Measurements from ENCODE around the gene SH3BGRL2.

Gene SH3BGRL2

DNA sequence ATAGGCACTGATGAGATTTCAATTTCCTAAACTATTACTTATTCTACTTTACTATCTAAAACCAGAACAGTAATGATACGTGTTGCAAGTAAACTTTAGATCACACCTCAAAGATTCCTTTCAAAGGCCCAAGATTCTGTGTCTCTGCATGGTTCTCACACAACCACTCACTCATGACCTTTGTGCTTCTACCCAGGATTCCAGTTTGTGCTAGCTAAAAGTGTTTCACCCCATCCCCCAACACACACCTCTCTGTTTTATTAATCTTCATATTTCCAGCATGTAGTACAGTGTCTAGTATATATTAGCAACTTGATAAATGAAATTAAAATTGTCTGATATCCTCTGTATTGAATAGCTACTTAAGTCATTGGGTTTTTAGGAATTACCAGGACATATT, 8.8 kb upstream of the SH3BGRL2 start:
- Histone ChIP-seq H3K9me3 (ENCODE audit: control insufficient read depth, insufficient read depth, low read depth, low read length) (no peaks in the 10 kb centered on the region), H3K36me3 (ENCODE audit: control insufficient read depth in 2 of 2, insufficient read depth in 1 of 2, low read length in 2 of 2) (no peaks in the 10 kb centered on the region), H3K4me3 (ENCODE audit: low read depth, low read length) (no peak overlapping the region), H3K4me1 (ENCODE audit: control insufficient read depth, insufficient read depth, low read length) (no peaks in the 10 kb centered on the region), H3K27ac (ENCODE audit: extremely low read depth, low read depth, low read length) (no peak overlapping the region)
- POLR2A ChIA-PET = interaction anchor here (1.6 kb wide), 1 partner anchor 9 kb away, joined by 7 read pairs; the partner anchor contains the start of gene SH3BGRL2
- CTCF ChIA-PET = interaction anchor here (0.5 to 1.0 kb wide), 2 partner anchors 131 to 140 kb away, joined by 3 read pairs; no protein-coding TSS in a partner anchor
- TF ChIP-seq OVOL3 (tag by site-specific recombination; IDR thresholded peaks at IDR 0.05) (no peak), ZEB2 (tag by site-specific recombination; IDR thresholded peaks at IDR 0.05) (no peak)
- TF ChIP-seq, protein P1, sequence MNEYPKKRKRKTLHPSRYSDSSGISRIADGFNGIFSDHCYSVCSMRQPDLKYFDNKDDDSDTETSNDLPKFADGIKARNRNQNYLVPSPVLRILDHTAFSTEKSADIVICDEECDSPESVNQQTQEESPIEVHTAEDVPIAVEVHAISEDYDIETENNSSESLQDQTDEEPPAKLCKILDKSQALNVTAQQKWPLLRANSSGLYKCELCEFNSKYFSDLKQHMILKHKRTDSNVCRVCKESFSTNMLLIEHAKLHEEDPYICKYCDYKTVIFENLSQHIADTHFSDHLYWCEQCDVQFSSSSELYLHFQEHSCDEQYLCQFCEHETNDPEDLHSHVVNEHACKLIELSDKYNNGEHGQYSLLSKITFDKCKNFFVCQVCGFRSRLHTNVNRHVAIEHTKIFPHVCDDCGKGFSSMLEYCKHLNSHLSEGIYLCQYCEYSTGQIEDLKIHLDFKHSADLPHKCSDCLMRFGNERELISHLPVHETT (tag by site-specific recombination; IDR thresholded peaks at IDR 0.05) = no peak

DNA sequence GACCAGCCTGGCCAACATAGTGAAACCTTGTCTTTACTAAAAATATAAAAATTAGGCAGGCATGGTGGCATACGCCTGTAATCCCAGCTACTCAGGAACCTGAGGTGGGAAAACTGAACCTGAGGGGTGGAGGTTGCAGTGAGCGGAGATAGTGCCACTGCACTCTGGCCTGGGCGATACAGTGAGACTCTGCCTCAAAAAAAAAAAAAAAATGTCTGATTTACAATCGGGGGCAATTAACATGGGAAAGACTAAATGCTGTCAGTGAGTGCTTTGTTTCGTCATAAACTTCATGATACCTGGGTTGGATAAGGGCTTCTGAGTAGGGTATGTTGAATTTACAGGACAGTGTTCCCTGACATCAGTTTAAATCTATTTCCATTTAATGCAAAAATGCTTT, 8.0 kb upstream of the SH3BGRL2 start:
- H3K36me3 ChIP-seq (ENCODE audit: control insufficient read depth in 2 of 2, insufficient read depth in 1 of 2, low read length in 2 of 2) = no peaks in the 10 kb centered on the region
- CTCF ChIA-PET = interaction anchor here (0.7 to 1.0 kb wide), 2 partner anchors 139 to 219 kb away, joined by 3 to 5 read pairs; no protein-coding TSS in a partner anchor
- TF ChIP-seq OSR2 (tag by site-specific recombination; IDR thresholded peaks at IDR 0.05) = no peak
- TF ChIP-seq ZNF175 (tag by site-specific recombination; IDR thresholded peaks at IDR 0.05) = no peak
- no peak for TF ChIP-seq ZNF843 (tag by site-specific recombination; IDR thresholded peaks at IDR 0.05)
- no peak for TF ChIP-seq ZIC2 (tag by site-specific recombination; IDR thresholded peaks at IDR 0.05)
- TF ChIP-seq ZBTB20 (tag by site-specific recombination; IDR thresholded peaks at IDR 0.05) = no peak
- no peak for TF ChIP-seq ZNF16 (tag by site-specific recombination; IDR thresholded peaks at IDR 0.05; ENCODE audit: low read depth)
- TF ChIP-seq, protein P2, sequence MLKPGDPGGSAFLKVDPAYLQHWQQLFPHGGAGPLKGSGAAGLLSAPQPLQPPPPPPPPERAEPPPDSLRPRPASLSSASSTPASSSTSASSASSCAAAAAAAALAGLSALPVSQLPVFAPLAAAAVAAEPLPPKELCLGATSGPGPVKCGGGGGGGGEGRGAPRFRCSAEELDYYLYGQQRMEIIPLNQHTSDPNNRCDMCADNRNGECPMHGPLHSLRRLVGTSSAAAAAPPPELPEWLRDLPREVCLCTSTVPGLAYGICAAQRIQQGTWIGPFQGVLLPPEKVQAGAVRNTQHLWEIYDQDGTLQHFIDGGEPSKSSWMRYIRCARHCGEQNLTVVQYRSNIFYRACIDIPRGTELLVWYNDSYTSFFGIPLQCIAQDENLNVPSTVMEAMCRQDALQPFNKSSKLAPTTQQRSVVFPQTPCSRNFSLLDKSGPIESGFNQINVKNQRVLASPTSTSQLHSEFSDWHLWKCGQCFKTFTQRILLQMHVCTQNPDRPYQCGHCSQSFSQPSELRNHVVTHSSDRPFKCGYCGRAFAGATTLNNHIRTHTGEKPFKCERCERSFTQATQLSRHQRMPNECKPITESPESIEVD (tag by site-specific recombination; IDR thresholded peaks at IDR 0.05) = no peak
- no peak for TF ChIP-seq ZNF133 (tag by site-specific recombination; IDR thresholded peaks at IDR 0.05)
- TF ChIP-seq ZBTB48 (tag by site-specific recombination; IDR thresholded peaks at IDR 0.05) = no peak
- no peak overlapping the region for H3K4me3 ChIP-seq (ENCODE audit: low read depth, low read length)
- POLR2A ChIA-PET = interaction anchor here (1.6 kb wide), 1 partner anchor 8 kb away, joined by 7 read pairs; the partner anchor contains the start of gene SH3BGRL2
- no peak overlapping the region for H3K27ac ChIP-seq (ENCODE audit: extremely low read depth, low read depth, low read length)
- no peaks in the 10 kb centered on the region for H3K9me3 ChIP-seq (ENCODE audit: control insufficient read depth, insufficient read depth, low read depth, low read length)
- no peaks in the 10 kb centered on the region for H3K4me1 ChIP-seq (ENCODE audit: control insufficient read depth, insufficient read depth, low read length)

DNA sequence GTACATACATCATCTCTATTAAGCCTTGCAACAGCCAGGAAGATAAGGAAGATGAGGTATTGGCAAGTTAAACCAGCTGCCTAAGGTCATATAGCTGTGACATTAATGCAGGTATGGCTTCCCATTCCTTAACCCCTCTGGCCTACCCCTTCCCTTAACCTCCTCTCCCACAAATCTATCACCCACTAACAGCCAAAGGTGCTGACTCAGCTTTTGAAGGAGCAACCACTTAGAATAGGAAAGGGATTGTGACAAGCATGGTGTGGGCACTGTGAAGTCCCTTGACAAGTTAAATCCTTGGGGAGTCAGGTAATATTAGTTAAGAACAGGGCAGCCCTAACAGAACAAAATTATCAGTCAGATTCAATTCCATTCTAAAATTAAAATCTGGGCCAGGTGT, 5.4 kb upstream of the SH3BGRL2 start:
- H3K4me1 ChIP-seq (ENCODE audit: control insufficient read depth, insufficient read depth, low read length) = no peaks in the 10 kb centered on the region
- no peak overlapping the region for H3K4me3 ChIP-seq (ENCODE audit: low read depth, low read length)
- H3K27ac ChIP-seq (ENCODE audit: extremely low read depth, low read depth, low read length) = no peak overlapping the region
- ChIA-PET CTCF (interaction anchor here (1.0 kb wide), 1 partner anchor 47 kb away, joined by 6 read pairs; no protein-coding TSS in a partner anchor), POLR2A (interaction anchor here (0.6 kb wide), 1 partner anchor 50 kb away, joined by 5 read pairs; no protein-coding TSS in a partner anchor)
- no peaks in the 10 kb centered on the region for H3K36me3 ChIP-seq (ENCODE audit: control insufficient read depth in 2 of 2, insufficient read depth in 1 of 2, low read length in 2 of 2)
- no peaks in the 10 kb centered on the region for H3K9me3 ChIP-seq (ENCODE audit: control insufficient read depth, insufficient read depth, low read depth, low read length)
- TF ChIP-seq, protein P3, sequence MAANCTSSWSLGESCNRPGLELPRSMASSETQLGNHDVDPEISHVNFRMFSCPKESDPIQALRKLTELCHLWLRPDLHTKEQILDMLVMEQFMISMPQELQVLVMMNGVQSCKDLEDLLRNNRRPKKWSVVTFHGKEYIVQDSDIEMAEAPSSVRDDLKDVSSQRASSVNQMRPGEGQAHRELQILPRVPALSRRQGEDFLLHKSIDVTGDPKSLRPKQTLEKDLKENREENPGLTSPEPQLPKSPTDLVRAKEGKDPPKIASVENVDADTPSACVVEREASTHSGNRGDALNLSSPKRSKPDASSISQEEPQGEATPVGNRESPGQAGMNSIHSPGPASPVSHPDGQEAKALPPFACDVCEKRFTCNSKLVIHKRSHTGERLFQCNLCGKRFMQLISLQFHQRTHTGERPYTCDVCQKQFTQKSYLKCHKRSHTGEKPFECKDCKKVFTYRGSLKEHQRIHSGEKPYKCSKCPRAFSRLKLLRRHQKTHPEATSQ (tag by site-specific recombination; IDR thresholded peaks at IDR 0.05) = no peak
- TF ChIP-seq YY1 (tag by site-specific recombination; IDR thresholded peaks at IDR 0.05) = no peak
- TF ChIP-seq, protein P4, sequence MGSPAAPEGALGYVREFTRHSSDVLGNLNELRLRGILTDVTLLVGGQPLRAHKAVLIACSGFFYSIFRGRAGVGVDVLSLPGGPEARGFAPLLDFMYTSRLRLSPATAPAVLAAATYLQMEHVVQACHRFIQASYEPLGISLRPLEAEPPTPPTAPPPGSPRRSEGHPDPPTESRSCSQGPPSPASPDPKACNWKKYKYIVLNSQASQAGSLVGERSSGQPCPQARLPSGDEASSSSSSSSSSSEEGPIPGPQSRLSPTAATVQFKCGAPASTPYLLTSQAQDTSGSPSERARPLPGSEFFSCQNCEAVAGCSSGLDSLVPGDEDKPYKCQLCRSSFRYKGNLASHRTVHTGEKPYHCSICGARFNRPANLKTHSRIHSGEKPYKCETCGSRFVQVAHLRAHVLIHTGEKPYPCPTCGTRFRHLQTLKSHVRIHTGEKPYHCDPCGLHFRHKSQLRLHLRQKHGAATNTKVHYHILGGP (tag by site-specific recombination; IDR thresholded peaks at IDR 0.05) = no peak
- no peak for TF ChIP-seq ZNF132 (tag by site-specific recombination; IDR thresholded peaks at IDR 0.05; ENCODE audit: borderline replicate concordance)
- TF ChIP-seq, protein P5, sequence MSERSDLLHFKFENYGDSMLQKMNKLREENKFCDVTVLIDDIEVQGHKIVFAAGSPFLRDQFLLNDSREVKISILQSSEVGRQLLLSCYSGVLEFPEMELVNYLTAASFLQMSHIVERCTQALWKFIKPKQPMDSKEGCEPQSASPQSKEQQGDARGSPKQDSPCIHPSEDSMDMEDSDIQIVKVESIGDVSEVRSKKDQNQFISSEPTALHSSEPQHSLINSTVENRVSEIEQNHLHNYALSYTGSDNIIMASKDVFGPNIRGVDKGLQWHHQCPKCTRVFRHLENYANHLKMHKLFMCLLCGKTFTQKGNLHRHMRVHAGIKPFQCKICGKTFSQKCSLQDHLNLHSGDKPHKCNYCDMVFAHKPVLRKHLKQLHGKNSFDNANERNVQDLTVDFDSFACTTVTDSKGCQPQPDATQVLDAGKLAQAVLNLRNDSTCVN (tag by site-specific recombination; optimal IDR thresholded peaks at IDR 0.05) = no peak
- TF ChIP-seq ZNF174 (tag by site-specific recombination; IDR thresholded peaks at IDR 0.05) = no peak
- no peak for TF ChIP-seq ZNF747 (tag by site-specific recombination; IDR thresholded peaks at IDR 0.05)
- TF ChIP-seq KLF8 (tag by site-specific recombination; IDR thresholded peaks at IDR 0.05) = no peak
- no peak for TF ChIP-seq ZNF600 (tag by site-specific recombination; IDR thresholded peaks at IDR 0.05)
- no peak for TF ChIP-seq ZNF292 (tag by site-specific recombination; IDR thresholded peaks at IDR 0.05; ENCODE audit: borderline replicate concordance, low read depth)
- TF ChIP-seq ZNF366 (tag by site-specific recombination; conservative IDR thresholded peaks at IDR 0.05) = no peak
- TF ChIP-seq KLF16 (tag by site-specific recombination; IDR thresholded peaks at IDR 0.05) = no peak
